BLaER1 (cell line): ENCODE results near the gene CIC.

Experiments used
- H3K27ac ChIP-seq: shearing (Covaris generic); formaldehyde crosslinking; 2 replicates; pipeline ENCODE4 v1.8.1; 2022
- H3K27me3 ChIP-seq: shearing (Covaris generic); formaldehyde crosslinking; 2 replicates; pipeline ENCODE4 v1.8.1; 2022
- H3K36me3 ChIP-seq: shearing (Covaris generic); formaldehyde crosslinking; 2 replicates; pipeline ENCODE4 v1.8.1; 2022
- H3K4me1 ChIP-seq: shearing (Covaris generic); formaldehyde crosslinking; 2 replicates; pipeline ENCODE4 v1.8.1; 2022
- H3K4me2 ChIP-seq: shearing (Covaris generic); formaldehyde crosslinking; 2 replicates; pipeline ENCODE4 v1.8.1; 2022
- H3K4me3 ChIP-seq: shearing (Covaris generic); formaldehyde crosslinking; 2 replicates; pipeline ENCODE4 v1.8.1; 2022
- H3K9ac ChIP-seq: shearing (Covaris generic); formaldehyde crosslinking; 2 replicates; pipeline ENCODE4 v1.8.1; 2022
- H3K9me3 ChIP-seq: shearing (Covaris generic); formaldehyde crosslinking; 2 replicates; pipeline ENCODE4 v1.8.1; 2022
- H4K20me1 ChIP-seq: shearing (Covaris generic); formaldehyde crosslinking; 2 replicates; pipeline ENCODE4 v1.8.1; 2022
- Cebpa-rat ChIP-seq: shearing (Covaris generic); IDR thresholded peaks from 2 replicates; pipeline ENCODE4 v1.8.1; 2022

CIC gene

DNA sequence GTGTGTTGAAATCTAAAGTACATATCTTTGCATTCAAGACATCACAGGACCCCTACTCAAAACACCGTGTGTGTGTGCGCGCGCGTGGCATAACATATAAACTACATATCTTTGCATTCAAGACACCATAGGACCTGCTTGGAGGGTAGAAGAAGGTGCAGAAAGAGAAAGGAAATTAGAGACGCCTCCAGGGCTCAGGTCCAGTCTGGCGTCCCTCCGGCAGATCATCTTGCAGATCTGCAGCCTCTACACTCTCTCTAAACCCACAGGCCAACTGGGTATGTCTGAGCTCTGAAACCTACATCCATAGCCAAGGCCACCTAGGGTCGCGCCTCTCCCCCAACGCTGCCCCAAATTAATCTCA, 34.0 kb downstream of the CIC start:
- Histone ChIP-seq H3K4me2 (peak overlapping the region; percentile 74), H3K4me3 (peak overlapping the region; percentile 81), H3K27ac (peak overlapping the region; percentile 89), H3K9ac (peak overlapping the region; percentile 85), H3K27me3 (no peaks in the 10 kb centered on the region), H3K9me3 (no peaks in the 10 kb centered on the region; the same call in 1 of the 2 replicates), H3K4me1 (peaks cover 41% of the 10 kb centered on the region), H3K36me3 (peaks cover 12% of the 10 kb centered on the region), H4K20me1 (no peaks in the 10 kb centered on the region; the same call in 1 of the 2 replicates)
- TF ChIP-seq Cebpa-rat, result no peak

DNA sequence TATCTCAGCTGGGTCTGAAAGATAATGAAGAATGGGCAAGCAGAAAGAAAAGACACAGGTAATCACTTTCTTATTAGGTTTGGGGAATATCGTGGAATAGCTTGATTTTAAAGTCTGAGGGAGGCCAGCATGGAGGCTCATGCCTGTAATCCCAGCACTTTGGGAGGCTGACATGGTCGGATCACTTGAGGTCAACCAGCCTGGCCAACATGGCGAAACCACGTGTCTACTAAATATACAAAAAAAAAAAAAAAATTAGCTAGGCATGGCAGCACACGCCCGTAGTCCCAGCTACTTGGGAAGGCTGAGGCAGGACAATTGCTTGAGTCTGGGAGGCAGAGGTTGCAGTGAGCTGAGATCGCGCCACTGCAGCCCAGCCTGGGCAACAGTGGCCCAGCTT, 34.8 kb downstream of the CIC start:
- Histone ChIP-seq H3K9ac (no peak overlapping the region), H3K27me3 (no peaks in the 10 kb centered on the region), H3K27ac (no peak overlapping the region), H3K36me3 (peaks cover 10% of the 10 kb centered on the region), H3K4me1 (peaks cover 41% of the 10 kb centered on the region), H3K4me2 (peak overlapping the region; percentile 74; the same call in 1 of the 2 replicates), H4K20me1 (no peaks in the 10 kb centered on the region; the same call in 1 of the 2 replicates), H3K4me3 (no peak overlapping the region), H3K9me3 (no peaks in the 10 kb centered on the region; the same call in 1 of the 2 replicates)
- TF ChIP-seq Cebpa-rat, result no peak

DNA sequence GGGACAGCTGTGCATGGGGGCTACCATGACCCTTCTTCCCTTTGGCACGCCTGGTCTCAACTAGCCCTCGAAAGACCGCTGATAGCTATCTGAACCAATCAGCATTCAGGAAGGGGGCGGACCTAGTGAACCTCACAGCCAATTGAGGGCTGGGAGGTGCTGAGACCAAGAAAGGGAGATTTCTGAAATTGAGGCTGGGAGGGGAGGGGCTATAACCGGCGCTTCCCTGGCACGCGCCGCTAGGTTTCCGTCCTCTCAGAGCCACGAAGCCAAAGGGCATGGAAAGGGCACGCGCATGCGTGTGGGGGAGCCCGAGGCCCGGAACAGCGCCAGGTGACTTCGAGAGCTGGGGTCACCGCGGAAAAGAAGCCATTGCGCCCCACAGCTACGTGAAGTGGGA, 37.6 kb downstream of the CIC start:
- Histone ChIP-seq H3K27me3 (peaks cover 9% of the 10 kb centered on the region), H3K4me3 (no peak overlapping the region), H3K9me3 (no peaks in the 10 kb centered on the region; the same call in 1 of the 2 replicates), H3K36me3 (no peaks in the 10 kb centered on the region), H4K20me1 (no peaks in the 10 kb centered on the region), H3K4me2 (no peak overlapping the region), H3K9ac (no peak overlapping the region), H3K4me1 (peaks cover 18% of the 10 kb centered on the region), H3K27ac (no peak overlapping the region)
- no peak for TF ChIP-seq Cebpa-rat

DNA sequence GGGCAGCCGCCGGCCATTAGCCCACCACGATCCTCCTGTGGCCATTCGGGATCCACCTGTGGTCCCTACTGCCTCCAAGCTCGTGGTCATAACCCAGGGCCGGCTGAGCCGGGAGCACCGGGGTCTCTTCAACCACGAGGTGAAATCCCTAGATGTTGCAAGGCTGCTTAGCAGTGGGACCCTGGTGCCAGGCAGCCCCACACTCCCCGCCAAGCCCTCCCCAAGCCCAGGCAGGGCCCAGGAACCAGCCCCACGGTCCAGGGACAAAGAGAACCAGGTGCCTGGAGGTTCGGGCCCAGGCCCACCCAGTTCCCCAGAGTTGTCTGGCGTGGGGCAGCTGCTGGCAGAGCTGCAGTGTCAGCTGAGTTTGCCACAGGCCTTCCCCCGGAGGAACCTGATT, 40.6 kb downstream of the CIC start:
- no peaks in the 10 kb centered on the region for H3K36me3 ChIP-seq
- TF ChIP-seq Cebpa-rat, result no peak
- H4K20me1 ChIP-seq, result peaks cover 12% of the 10 kb centered on the region; the same call in 1 of the 2 replicates
- 0 out of 2 replicates have a peak, but pooled peaks cover 6% of the 10 kb centered on the region for H3K4me1 ChIP-seq
- no peaks in the 10 kb centered on the region; the same call in 1 of the 2 replicates for H3K9me3 ChIP-seq
- no peak overlapping the region for H3K4me2 ChIP-seq
- H3K4me3 ChIP-seq, result no peak overlapping the region
- H3K27me3 ChIP-seq, result peaks cover 39% of the 10 kb centered on the region
- H3K9ac ChIP-seq, result no peak overlapping the region
- H3K27ac ChIP-seq, result no peak overlapping the region

DNA sequence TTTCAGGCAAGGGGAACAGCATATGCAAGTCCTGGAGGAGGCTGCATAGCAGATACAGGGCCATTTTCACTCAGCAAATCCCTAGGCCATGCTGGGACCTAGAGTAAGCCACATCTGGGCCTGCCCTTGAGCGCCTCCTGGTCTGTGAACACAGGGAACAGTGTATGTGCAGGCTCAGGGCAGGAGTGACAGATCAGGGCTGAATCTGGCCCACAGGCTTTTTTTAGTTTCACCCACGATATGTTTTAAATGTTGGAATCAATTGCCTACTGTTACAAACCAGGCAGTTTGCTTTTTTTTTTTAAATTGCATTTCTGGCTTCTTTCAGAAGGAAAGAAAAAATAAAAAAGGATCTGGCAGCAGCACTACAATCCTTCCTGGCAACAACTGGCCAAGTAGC, 42.6 kb downstream of the CIC start:
- no peak for TF ChIP-seq Cebpa-rat
- H3K27me3 ChIP-seq, result peaks cover 58% of the 10 kb centered on the region
- no peak overlapping the region for H3K9ac ChIP-seq
- peaks cover 14% of the 10 kb centered on the region; the same call in 1 of the 2 replicates for H4K20me1 ChIP-seq
- no peak overlapping the region for H3K27ac ChIP-seq
- H3K9me3 ChIP-seq, result no peaks in the 10 kb centered on the region; the same call in 1 of the 2 replicates
- no peaks in the 10 kb centered on the region for H3K36me3 ChIP-seq
- no peak overlapping the region for H3K4me2 ChIP-seq
- H3K4me1 ChIP-seq, result peaks cover 7% of the 10 kb centered on the region; the same call in 1 of the 2 replicates
- no peak overlapping the region for H3K4me3 ChIP-seq

DNA sequence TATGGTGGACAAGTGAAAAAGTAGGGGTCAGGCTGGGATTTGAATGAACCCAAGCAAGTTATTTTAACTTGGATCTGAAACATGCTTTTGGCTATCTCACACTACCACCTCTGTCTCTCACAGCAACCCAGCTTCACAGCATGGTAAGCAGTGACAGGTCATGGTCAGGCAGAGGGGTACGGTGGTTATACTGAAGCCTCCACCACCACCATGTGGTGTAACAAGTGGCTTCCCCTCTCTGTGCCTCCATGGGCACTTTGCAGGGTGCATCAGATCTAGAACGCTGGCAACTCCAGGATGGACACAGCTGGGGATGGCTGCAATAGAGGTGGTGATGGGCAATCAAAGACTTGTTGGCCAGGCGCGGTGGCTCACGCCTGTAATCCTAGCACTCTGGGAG, 43.3 kb downstream of the CIC start:
- Histone ChIP-seq H3K27ac (no peak overlapping the region), H3K9ac (no peak overlapping the region)

DNA sequence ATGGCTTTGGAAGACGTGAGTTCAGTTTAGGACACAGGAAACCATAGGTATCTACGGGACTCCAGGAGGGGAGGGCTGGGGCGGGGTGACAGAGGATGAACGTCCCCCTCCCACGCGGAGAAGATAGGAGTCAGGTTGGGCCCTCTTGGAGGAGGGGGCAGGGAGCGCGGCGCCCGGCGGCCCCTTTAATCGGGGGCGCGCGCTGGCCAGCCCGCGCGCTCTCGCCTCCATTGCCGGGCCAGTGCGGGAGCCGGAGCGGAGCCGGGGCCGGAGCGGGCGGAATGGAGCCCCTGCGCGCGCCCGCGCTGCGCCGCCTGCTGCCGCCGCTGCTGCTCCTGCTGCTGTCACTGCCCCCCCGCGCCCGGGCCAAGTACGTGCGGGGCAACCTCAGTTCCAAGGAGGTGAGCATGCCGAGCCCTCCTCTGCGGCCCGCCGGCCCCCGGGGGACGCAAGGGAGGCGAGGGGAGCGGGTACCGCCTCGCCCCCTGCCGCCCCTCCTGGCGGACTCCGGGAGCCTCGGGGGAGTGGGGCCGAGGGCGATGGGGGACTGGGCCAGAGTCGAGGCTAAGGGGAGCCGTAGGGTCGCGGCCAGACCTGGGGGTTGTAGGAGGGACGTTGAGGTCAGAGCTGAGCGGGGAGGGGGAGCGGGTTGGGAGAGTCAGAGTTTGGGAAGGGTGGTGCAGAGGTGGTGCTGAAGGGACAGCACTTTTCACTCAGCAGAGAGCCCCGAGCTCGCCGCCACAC, 44.2 kb downstream of the CIC start, which contains the start of gene TMEM145:
TSS of gene TMEM145 (plus strand) at position 214 of the 744 bp plus-strand sequence. CDS start at position 282, 68 bp downstream.
- Histone ChIP-seq H3K9ac (no peak within 1 kb of the TSS), H3K4me3 (no peak within 1 kb of the TSS), H4K20me1 (peaks cover 14% of the 10 kb centered on the region; the same call in 1 of the 2 replicates), H3K27ac (no peak within 1 kb of the TSS), H3K9me3 (no peaks in the 10 kb centered on the region), H3K4me2 (peak within 1 kb of the TSS; percentile 34; the same call in 1 of the 2 replicates), H3K36me3 (no peaks in the 10 kb centered on the region), H3K27me3 (peaks cover 68% of the 10 kb centered on the region), H3K4me1 (peaks cover 11% of the 10 kb centered on the region; the same call in 1 of the 2 replicates)
- no peak for TF ChIP-seq Cebpa-rat

More for the DNA sequence above, 43.3 kb downstream of the CIC start:
- Histone ChIP-seq H3K27me3 (peaks cover 65% of the 10 kb centered on the region), H4K20me1 (peaks cover 14% of the 10 kb centered on the region; the same call in 1 of the 2 replicates), H3K9me3 (no peaks in the 10 kb centered on the region), H3K4me1 (peaks cover 11% of the 10 kb centered on the region; the same call in 1 of the 2 replicates), H3K4me3 (no peak overlapping the region), H3K4me2 (no peak overlapping the region), H3K36me3 (no peaks in the 10 kb centered on the region)
- TF ChIP-seq Cebpa-rat, result no peak

DNA sequence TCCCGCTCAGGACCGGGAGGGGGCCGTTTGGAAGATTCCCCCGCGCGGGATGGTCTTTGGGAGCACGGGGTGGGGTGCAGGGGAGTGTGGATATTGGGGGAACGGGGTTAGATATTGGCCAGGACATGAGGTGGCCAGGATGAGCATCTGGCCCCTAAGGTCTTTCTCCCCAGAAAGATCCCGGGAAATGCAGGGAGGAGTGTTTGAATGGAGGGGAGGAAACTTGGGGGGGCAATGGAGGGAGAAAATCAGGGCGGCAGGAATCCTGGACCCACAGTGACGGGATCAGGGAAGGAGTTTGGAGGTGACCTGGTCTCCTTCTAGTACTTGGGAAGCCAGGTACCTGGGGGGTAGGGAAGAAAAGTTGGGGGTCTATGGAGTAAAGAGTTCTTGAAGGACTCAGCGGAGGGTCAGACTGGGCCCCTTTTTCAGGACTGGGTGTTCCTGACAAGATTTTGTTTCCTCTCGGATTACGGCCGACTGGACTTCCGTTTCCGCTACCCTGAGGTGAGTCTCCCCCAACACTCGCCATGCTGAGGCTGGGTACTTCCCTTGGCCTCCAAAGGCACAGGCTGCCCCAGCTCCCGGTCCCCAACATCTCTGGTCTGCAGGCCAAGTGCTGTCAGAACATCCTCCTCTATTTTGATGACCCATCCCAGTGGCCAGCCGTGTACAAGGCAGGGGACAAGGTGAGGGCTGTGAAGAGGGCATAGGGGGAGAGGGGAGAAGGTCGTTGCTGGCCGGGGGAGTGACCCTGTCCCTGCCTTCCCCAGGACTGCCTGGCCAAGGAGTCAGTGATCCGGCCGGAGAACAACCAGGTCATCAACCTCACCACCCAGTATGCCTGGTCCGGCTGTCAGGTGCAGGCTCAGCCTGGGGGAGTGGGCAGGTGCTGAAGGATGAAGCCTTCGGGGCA, 45.0 kb downstream of the CIC start:
- no peak overlapping the region for H3K27ac ChIP-seq
- peaks cover 68% of the 10 kb centered on the region for H3K27me3 ChIP-seq
- no peak overlapping the region; the same call in 1 of the 2 replicates for H3K4me2 ChIP-seq
- no peaks in the 10 kb centered on the region for H3K36me3 ChIP-seq
- no peak for TF ChIP-seq Cebpa-rat
- peaks cover 14% of the 10 kb centered on the region; the same call in 1 of the 2 replicates for H4K20me1 ChIP-seq
- no peak overlapping the region for H3K9ac ChIP-seq
- peaks cover 11% of the 10 kb centered on the region; the same call in 1 of the 2 replicates for H3K4me1 ChIP-seq
- no peaks in the 10 kb centered on the region for H3K9me3 ChIP-seq
- H3K4me3 ChIP-seq, result no peak overlapping the region

DNA sequence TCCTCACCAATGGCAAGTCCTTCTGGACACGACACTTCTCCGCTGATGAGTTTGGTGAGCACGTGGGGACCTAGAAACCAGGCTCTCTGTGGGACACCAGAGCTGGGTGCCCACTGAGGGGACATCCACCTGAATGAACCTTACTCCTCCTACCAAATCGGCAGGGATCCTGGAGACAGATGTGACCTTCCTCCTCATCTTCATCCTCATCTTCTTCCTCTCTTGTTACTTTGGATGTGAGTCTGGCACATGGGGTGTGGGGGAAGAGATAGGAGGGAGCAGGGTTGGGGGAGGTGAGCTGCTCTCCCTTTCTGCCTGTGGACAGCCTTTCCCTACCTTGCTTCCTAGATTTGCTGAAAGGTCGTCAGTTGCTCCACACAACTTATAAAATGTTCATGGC, 46.0 kb downstream of the CIC start:
- no peaks in the 10 kb centered on the region for H3K36me3 ChIP-seq
- TF ChIP-seq Cebpa-rat, result no peak
- no peak overlapping the region for H3K4me3 ChIP-seq
- H4K20me1 ChIP-seq, result peaks cover 14% of the 10 kb centered on the region; the same call in 1 of the 2 replicates
- H3K4me1 ChIP-seq, result peaks cover 11% of the 10 kb centered on the region; the same call in 1 of the 2 replicates
- no peak overlapping the region for H3K4me2 ChIP-seq
- peaks cover 68% of the 10 kb centered on the region for H3K27me3 ChIP-seq
- no peak overlapping the region for H3K9ac ChIP-seq
- no peaks in the 10 kb centered on the region for H3K9me3 ChIP-seq
- H3K27ac ChIP-seq, result no peak overlapping the region
